Right lobe of liver (tissue), 6 donors: ENCODE data around the gene SNAP25. TPM values are rescaled to one million over a fixed set of nuclear protein-coding genes. Genes with fewer than 3 reads are reported as not detected.

Experiments
- ATAC-seq, 4 donors: fragments of 200-7000 bp; cut with Tn5 transposase; one replicate each; pipeline ENCODE4 v1.9.1; 2020; ENCODE audit warnings: mild to moderate bottlenecking in 4 of 4, moderate library complexity in 4 of 4
- DNase-seq, 3 donors: peaks; one replicate each; pipeline ENCODE4 v3.0.0-alpha.2; 2020
- H3K27ac ChIP-seq, 3 donors: fragments of 200-600 bp; one replicate each; pipeline ENCODE4 v1.8.0; 2022
- H3K27me3 ChIP-seq, 2 donors: fragments of 200-600 bp; one replicate each; pipeline ENCODE4 v1.8.0; 2022
- H3K36me3 ChIP-seq, 4 donors: fragments of 200-600 bp; sonication (generic) in 1 of 4; one replicate each; pipeline versions ENCODE4 v1.5.1 to v1.8.0; 2017 to 2022; ENCODE audit warnings: control low read depth in 1 of 4
- H3K4me1 ChIP-seq, 4 donors: fragments of 200-600 bp; sonication (generic) in 1 of 4; one replicate each; pipeline versions ENCODE4 v1.5.1 to v1.8.0; 2017 to 2022; ENCODE audit warnings: control low read depth in 1 of 4
- H3K4me3 ChIP-seq, 3 donors: fragments of 200-600 bp; one replicate each; pipeline ENCODE4 v1.8.0; 2022
- H3K9me3 ChIP-seq, 4 donors: fragments of 200-600 bp; sonication (generic) in 1 of 4; one replicate each; pipeline versions ENCODE4 v1.5.1 to v1.8.0; 2017 to 2022; ENCODE audit warnings: control low read depth in 1 of 4
- POLR2A ChIP-seq: fragments of 450-650 bp; IDR thresholded peaks from one replicate; pipeline ENCODE4 v1.6.1; 2017; ENCODE audit warnings: antibody characterized with exemption, mild to moderate bottlenecking
- WGBS: methylation state at CpG from one replicate; pipeline ENCODE4 v1.1.6; 2018; ENCODE audit warnings: low coverage, low lambda C conversion rate; ENCODE audit not compliant: insufficient coverage; ENCODE audit errors: missing lambda C conversion rate; 5-methylcytosine and 5-hydroxymethylcytosine counted together
- intact Hi-C, 2 donors: fragments of 100-400 bp; cut with DNase I; formaldehyde crosslinking; loops; one replicate each; pipeline versions ENCODE4 v1.11.2 to v1.14.1; 2022
- total RNA-seq, 6 experiments: library from RNA; depleted of rRNA in 2 of 6; stranded (reverse); fragments of >200 nt in 2 of 6; fragmentation: NEBNext Ultra II Directional in 3 of 6; extraction: Animal tissue kit (Norgen Biotek cat#: 25700) in 3 of 6; gene quantifications; one replicate each; pipeline versions ENCODE4 v1.1.0 to v1.2.4, GENCODE V29; 2016 to 2023
- TF ChIP-seq, protein P1 (sequence below), 4 donors: fragments of 200-600 bp in 3 of 4; fragments of 450-650 bp in 1 of 4; IDR thresholded peaks; one replicate each; pipeline versions ENCODE4 v1.5.1 to v1.8.0; 2016 to 2022; ENCODE audit warnings: antibody characterized with exemption in 4 of 4, mild to moderate bottlenecking in 2 of 4
- donor health status: DM: no; HTN: yes; CAD: no.
- donor health status: DM: no; HTN: no; CAD: no.
- donor health status: DM: no; HTN: no; CAD: no.
- donor health status: DM: no; HTN: yes; CAD: no.
- donor health status: DM: no; HTN: yes; CAD: no.

The SNAP25 gene
- total RNA-seq, 6 experiments from 2014 or later = 0.23 to 0.32 TPM; not detected in 4

DNA sequence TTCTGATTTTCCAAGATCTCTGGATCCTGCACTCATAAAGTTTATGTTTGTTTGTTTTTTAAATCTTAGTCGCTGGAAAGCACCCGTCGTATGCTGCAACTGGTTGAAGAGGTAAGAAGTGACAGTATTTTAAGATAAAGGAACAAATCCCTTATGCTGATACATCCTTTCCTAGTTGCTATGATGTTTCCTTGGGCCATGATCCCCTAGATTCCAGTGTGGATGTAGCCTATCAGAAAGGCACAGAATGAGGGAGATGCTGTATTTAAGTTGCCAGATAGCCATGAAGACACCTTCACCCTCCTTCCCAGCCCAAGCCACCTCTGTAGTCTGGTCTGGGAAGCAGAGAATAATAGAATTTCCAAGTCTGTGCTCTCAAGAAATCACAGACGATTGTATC lies 59.0 kb downstream of the SNAP25 start:
- ATAC-seq = no peak
- Histone ChIP-seq H3K27ac (no peak overlapping the region), H3K9me3 (no peaks in the 10 kb centered on the region), H3K36me3 (no peaks in the 10 kb centered on the region), H3K4me1 (no peaks in the 10 kb centered on the region), H3K27me3 (no peaks in the 10 kb centered on the region), H3K4me3 (no peak overlapping the region)
- 83% methylated on average over 4 of the region's 4 CpGs for WGBS
- intact Hi-C loops = no loop called here
- DNase-seq = no peak
- TF ChIP-seq, protein P1, sequence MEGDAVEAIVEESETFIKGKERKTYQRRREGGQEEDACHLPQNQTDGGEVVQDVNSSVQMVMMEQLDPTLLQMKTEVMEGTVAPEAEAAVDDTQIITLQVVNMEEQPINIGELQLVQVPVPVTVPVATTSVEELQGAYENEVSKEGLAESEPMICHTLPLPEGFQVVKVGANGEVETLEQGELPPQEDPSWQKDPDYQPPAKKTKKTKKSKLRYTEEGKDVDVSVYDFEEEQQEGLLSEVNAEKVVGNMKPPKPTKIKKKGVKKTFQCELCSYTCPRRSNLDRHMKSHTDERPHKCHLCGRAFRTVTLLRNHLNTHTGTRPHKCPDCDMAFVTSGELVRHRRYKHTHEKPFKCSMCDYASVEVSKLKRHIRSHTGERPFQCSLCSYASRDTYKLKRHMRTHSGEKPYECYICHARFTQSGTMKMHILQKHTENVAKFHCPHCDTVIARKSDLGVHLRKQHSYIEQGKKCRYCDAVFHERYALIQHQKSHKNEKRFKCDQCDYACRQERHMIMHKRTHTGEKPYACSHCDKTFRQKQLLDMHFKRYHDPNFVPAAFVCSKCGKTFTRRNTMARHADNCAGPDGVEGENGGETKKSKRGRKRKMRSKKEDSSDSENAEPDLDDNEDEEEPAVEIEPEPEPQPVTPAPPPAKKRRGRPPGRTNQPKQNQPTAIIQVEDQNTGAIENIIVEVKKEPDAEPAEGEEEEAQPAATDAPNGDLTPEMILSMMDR (IDR thresholded peaks at IDR 0.05) = no peak
- no peak for TF ChIP-seq POLR2A

DNA sequence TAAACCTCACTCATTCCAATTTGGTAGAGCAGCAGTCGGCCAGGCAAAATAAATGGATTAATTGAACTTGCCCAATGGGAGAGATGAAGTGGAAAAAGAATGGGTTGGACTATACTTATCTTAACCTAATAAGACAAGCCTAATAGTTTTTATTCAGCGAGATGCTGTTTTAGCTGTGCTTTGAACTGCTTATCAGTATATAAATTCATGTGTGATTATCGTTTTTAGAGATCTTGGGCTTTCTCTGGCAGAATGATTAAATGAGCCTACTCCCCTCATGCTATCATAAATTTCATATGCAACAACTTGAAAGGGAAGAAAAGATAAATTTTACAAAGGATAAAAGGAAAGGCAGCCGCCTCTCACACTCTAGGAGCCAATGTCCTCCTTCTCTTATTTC lies 59.8 kb downstream of the SNAP25 start:
- 74% methylated on average over 4 of the region's 4 CpGs for WGBS
- Histone ChIP-seq H3K27ac (no peak overlapping the region), H3K36me3 (no peaks in the 10 kb centered on the region), H3K4me1 (no peaks in the 10 kb centered on the region), H3K27me3 (no peaks in the 10 kb centered on the region), H3K4me3 (no peak overlapping the region), H3K9me3 (no peaks in the 10 kb centered on the region)
- TF ChIP-seq, protein P1 (IDR thresholded peaks at IDR 0.05) = no peak
- TF ChIP-seq POLR2A = no peak
- DNase-seq (no peak), ATAC-seq (no peak)
- intact Hi-C loops = no loop called here

- Histone ChIP-seq H3K36me3 (no peaks in the 10 kb centered on the region), H3K4me3 (no peak overlapping the region), H3K9me3 (no peaks in the 10 kb centered on the region), H3K27me3 (no peaks in the 10 kb centered on the region), H3K27ac (no peak overlapping the region), H3K4me1 (no peaks in the 10 kb centered on the region)
- ATAC-seq = no peak
- TF ChIP-seq, protein P1 (IDR thresholded peaks at IDR 0.05) = no peak
- no peak for TF ChIP-seq POLR2A
- intact Hi-C loops = no loop called here
- no peak for DNase-seq
- 74% methylated on average over 5 of the region's 5 CpGs for WGBS
Observed at GRCh38 chr20:10280018-10280908, 61.6 kb downstream of the SNAP25 start.

DNA sequence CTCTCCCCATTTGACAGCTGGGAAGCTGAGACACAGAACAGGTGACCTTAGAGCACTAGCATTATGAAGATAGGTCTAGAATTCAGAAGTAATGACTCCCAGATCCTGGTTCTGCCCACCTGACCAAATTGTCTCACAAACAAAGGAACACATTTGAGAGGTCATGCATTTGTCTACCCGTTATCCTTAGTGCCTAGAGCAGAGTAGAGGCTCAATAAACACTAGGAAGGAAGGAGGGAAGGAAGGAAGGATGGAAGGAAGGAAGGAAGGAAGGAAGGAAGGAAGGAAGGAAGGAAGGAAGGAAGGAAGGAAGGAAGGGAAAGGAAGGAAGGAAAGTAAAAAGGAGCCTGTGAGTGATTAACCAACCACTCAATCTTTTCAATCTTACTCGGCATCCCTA lies 63.3 kb downstream of the SNAP25 start:
- intact Hi-C loops = no loop called here
- DNase-seq (no peak), ATAC-seq (no peak)
- no peaks in the 10 kb centered on the region for H3K9me3 ChIP-seq
- no peaks in the 10 kb centered on the region for H3K27me3 ChIP-seq
- H3K36me3 ChIP-seq = no peaks in the 10 kb centered on the region
- WGBS = 81% methylated on average over 2 of the region's 2 CpGs
- TF ChIP-seq, protein P1 (IDR thresholded peaks at IDR 0.05) = no peak
- no peak for TF ChIP-seq POLR2A
- no peaks in the 10 kb centered on the region for H3K4me1 ChIP-seq
- H3K27ac ChIP-seq = no peak overlapping the region
- H3K4me3 ChIP-seq = no peak overlapping the region
